ENCODE data around the gene UBE2H.

DNA sequence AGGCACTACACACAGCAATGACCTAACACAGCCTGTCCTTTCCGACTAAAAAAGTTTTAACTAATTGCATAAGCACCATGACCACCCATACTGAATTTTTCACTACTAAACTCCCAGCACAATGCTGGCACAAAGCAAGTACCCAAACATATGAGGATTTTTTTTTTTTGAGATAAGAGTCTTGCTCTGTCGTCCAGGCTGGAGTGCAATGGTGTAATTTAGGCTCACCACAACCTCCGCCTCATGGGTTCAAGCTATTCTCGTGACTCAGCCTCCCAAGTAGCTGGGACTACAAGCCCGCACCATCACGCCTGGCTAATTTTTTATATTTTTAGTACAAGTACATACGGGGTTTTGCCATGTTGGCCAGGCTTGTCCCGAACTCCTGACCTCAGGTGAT, 5.1 kb downstream of the UBE2H start:
- no peak for TF ChIP-seq POLR2A (IDR thresholded peaks at IDR 0.05)
- TF ChIP-seq, protein P1, sequence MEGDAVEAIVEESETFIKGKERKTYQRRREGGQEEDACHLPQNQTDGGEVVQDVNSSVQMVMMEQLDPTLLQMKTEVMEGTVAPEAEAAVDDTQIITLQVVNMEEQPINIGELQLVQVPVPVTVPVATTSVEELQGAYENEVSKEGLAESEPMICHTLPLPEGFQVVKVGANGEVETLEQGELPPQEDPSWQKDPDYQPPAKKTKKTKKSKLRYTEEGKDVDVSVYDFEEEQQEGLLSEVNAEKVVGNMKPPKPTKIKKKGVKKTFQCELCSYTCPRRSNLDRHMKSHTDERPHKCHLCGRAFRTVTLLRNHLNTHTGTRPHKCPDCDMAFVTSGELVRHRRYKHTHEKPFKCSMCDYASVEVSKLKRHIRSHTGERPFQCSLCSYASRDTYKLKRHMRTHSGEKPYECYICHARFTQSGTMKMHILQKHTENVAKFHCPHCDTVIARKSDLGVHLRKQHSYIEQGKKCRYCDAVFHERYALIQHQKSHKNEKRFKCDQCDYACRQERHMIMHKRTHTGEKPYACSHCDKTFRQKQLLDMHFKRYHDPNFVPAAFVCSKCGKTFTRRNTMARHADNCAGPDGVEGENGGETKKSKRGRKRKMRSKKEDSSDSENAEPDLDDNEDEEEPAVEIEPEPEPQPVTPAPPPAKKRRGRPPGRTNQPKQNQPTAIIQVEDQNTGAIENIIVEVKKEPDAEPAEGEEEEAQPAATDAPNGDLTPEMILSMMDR (IDR thresholded peaks at IDR 0.05), result no peak
